Vagina (tissue), 2 donors: ENCODE data around the gene CDCP1.

ENCODE experiments used
- CTCF ChIP-seq, 3 experiments: fragments of 450-650 bp in 2 of 3; fragments of 200-600 bp in 1 of 3; sonication (generic) in 1 of 3; IDR thresholded peaks; one replicate each; pipeline ENCODE4 v1.5.1; 2017 to 2019; ENCODE audit warnings: antibody characterized with exemption in 3 of 3, mild to moderate bottlenecking in 2 of 3, moderate library complexity in 2 of 3
- POLR2A ChIP-seq, 2 donors: fragments of 450-650 bp; IDR thresholded peaks; one replicate each; pipeline ENCODE4 v1.6.1; 2017; ENCODE audit warnings: antibody characterized with exemption in 2 of 2, mild to moderate bottlenecking in 2 of 2, moderate library complexity in 2 of 2

GRCh38 chr3:45090855-45091254 is 55.3 kb downstream of the CDCP1 start:
- no peak for TF ChIP-seq POLR2A (IDR thresholded peaks at IDR 0.05)
- no peak for TF ChIP-seq CTCF (IDR thresholded peaks at IDR 0.05)
